Parathyroid adenoma (tissue), 2 donors: Measurements from ENCODE around the gene SH3BP2.

Experiments used
- H2AFZ ChIP-seq: fragments of 300-600 bp; sonication (generic); one replicate; pipeline ENCODE4 v1.7.0; 2017; ENCODE audit warnings: antibody characterized with exemption, mild to moderate bottlenecking
- H3K27ac ChIP-seq: fragments of 300-600 bp; sonication (generic); one replicate; pipeline ENCODE4 v1.7.0; 2017
- H3K27me3 ChIP-seq: fragments of 300-600 bp; sonication (generic); one replicate; pipeline ENCODE4 v1.7.0; 2017; ENCODE audit warnings: low read length; ENCODE audit not compliant: control insufficient read depth, insufficient read depth
- H3K36me3 ChIP-seq: fragments of 300-600 bp; sonication (generic); one replicate; pipeline ENCODE4 v1.7.0; 2017; ENCODE audit warnings: low read length; ENCODE audit not compliant: control insufficient read depth, insufficient read depth
- H3K4me1 ChIP-seq: fragments of 300-600 bp; sonication (generic); one replicate; pipeline ENCODE4 v1.7.0; 2017; ENCODE audit warnings: control low read depth
- H3K4me2 ChIP-seq: fragments of 300-600 bp; sonication (generic); one replicate; pipeline ENCODE4 v1.7.0; 2017; ENCODE audit warnings: low read length
- H3K4me3 ChIP-seq: fragments of 300-600 bp; sonication (generic); one replicate; pipeline ENCODE4 v1.7.0; 2017; ENCODE audit warnings: low read depth, low read length
- H3K79me2 ChIP-seq: fragments of 300-600 bp; sonication (generic); one replicate; pipeline ENCODE4 v1.7.0; 2017; ENCODE audit warnings: control low read depth
- H3K9ac ChIP-seq: fragments of 300-600 bp; sonication (generic); one replicate; pipeline ENCODE4 v1.7.0; 2017; ENCODE audit warnings: mild to moderate bottlenecking
- H3K9me3 ChIP-seq: fragments of 300-600 bp; sonication (generic); one replicate; pipeline ENCODE4 v1.7.0; 2017; ENCODE audit warnings: low read length; ENCODE audit not compliant: control insufficient read depth
- TF ChIP-seq, protein P1 (sequence below): fragments of 300-600 bp; sonication (generic); IDR thresholded peaks from one replicate; pipeline ENCODE4 v1.7.0; 2017; ENCODE audit warnings: antibody characterized with exemption, mild to moderate bottlenecking
- donor health status: primary hyperparathyroidism.

SH3BP2 gene

DNA sequence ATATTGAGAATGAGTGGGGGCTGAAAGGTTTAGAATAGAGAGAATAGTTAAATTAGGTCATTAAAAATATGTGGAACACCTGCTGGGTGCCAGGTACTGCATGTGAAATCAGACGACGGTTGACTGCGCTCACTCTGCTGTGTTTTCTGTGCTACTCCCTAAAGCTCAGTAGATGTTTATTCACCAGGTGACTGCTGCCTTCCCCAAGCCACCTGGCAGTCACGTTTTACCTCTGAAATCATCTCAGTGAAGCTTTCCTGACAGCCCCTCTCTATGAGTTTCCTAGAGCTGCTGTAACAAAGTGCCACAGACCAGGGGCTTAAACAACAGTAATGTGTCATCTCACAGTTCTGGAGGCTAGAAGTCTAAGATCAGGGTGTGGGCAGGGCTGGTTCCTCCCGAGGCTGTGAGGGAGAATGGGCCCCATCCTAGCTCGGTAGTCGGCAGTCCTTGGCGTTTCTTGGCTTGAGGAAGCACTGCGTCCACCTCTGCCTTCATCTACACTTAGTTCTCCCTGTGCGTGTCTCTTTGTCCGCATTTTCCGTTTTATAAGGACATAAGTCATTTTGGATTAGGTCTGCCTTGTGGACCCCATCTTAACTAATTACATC, 76.1 kb downstream of the SH3BP2 start:
- no peak overlapping the region for H3K4me3 ChIP-seq
- no peaks in the 10 kb centered on the region for H3K9me3 ChIP-seq
- no peak overlapping the region for H2AFZ ChIP-seq
- TF ChIP-seq, protein P1, sequence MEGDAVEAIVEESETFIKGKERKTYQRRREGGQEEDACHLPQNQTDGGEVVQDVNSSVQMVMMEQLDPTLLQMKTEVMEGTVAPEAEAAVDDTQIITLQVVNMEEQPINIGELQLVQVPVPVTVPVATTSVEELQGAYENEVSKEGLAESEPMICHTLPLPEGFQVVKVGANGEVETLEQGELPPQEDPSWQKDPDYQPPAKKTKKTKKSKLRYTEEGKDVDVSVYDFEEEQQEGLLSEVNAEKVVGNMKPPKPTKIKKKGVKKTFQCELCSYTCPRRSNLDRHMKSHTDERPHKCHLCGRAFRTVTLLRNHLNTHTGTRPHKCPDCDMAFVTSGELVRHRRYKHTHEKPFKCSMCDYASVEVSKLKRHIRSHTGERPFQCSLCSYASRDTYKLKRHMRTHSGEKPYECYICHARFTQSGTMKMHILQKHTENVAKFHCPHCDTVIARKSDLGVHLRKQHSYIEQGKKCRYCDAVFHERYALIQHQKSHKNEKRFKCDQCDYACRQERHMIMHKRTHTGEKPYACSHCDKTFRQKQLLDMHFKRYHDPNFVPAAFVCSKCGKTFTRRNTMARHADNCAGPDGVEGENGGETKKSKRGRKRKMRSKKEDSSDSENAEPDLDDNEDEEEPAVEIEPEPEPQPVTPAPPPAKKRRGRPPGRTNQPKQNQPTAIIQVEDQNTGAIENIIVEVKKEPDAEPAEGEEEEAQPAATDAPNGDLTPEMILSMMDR: no peak
- no peak overlapping the region for H3K9ac ChIP-seq
- H3K79me2 ChIP-seq: peaks cover 34% of the 10 kb centered on the region
- H3K36me3 ChIP-seq: no peaks in the 10 kb centered on the region
- no peaks in the 10 kb centered on the region for H3K27me3 ChIP-seq
- H3K4me1 ChIP-seq: peaks cover 2% of the 10 kb centered on the region
- H3K4me2 ChIP-seq: no peak overlapping the region
- H3K27ac ChIP-seq: peak overlapping the region; percentile 32

DNA sequence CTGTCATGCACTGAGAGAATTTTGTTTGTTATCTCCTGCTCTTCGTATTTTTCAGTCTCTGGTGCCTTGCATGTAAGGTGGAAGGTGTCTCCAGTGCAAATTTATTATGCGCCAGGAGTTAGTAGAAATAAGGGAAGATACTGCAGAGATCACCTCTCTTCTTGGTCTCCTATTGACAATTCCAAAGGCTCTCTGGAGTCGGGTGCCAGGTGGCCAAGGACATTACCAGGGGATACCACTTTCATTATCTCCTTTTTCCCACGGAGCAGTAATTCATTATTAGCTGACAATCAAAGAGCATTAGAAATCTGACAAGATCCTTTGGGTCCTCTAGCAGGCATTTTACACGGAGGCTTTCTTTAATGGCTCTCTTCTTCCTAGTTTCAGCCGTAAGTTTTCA, 76.8 kb downstream of the SH3BP2 start:
- Histone ChIP-seq H3K36me3 (no peaks in the 10 kb centered on the region), H3K4me1 (peaks cover 2% of the 10 kb centered on the region), H3K9ac (no peak overlapping the region), H3K79me2 (peaks cover 34% of the 10 kb centered on the region), H3K4me2 (no peak overlapping the region), H2AFZ (no peak overlapping the region), H3K27ac (no peak overlapping the region), H3K4me3 (no peak overlapping the region), H3K27me3 (no peaks in the 10 kb centered on the region), H3K9me3 (no peaks in the 10 kb centered on the region)
- TF ChIP-seq, protein P1: no peak

DNA sequence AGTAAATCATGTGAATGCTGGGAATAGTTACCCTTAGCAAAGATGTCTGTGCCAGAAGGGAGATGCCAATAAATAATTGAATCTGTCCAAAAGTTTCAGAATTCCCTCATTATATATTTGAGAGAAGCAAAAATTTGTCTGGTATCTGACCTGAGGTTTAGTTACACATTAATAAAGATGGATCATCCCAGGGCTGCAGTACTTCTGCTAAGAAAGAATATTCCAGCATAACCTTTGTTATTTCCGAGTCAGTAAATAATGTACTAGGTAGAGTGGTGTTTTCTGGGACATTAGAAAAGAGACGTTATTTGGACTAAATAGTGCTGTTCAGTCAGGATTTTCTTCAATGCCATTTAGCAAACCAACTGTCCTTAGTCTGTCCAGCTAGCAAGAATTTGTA, 77.2 kb downstream of the SH3BP2 start:
- Histone ChIP-seq H3K4me1 (peaks cover 2% of the 10 kb centered on the region), H3K27me3 (no peaks in the 10 kb centered on the region), H3K9ac (no peak overlapping the region), H3K27ac (no peak overlapping the region), H2AFZ (no peak overlapping the region), H3K9me3 (no peaks in the 10 kb centered on the region), H3K4me3 (no peak overlapping the region), H3K36me3 (no peaks in the 10 kb centered on the region), H3K4me2 (no peak overlapping the region), H3K79me2 (peaks cover 36% of the 10 kb centered on the region)
- TF ChIP-seq, protein P1: no peak

DNA sequence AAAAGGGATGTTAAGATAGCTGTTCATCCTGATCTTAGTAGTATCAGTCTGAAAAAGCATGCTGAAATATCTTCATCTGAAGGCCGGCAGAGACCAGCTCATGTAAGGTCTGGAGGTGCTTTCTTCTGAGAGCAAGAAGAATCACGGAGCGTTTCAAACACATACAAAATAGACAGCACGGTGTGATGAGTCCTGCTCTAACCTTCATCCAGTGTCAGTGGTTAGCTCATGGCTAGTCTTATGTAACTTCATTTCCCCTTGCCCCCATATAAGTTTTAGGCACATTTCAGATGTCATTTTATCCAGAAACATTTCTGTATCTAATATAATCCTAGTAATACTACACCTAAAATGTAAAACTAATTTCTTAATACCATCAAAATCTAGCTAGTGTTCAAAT, 78.6 kb downstream of the SH3BP2 start:
- H3K4me3 ChIP-seq: no peak overlapping the region
- H3K27ac ChIP-seq: no peak overlapping the region
- peaks cover 2% of the 10 kb centered on the region for H3K4me1 ChIP-seq
- TF ChIP-seq, protein P1: no peak
- peaks cover 36% of the 10 kb centered on the region for H3K79me2 ChIP-seq
- H3K27me3 ChIP-seq: no peaks in the 10 kb centered on the region
- H2AFZ ChIP-seq: no peak overlapping the region
- no peaks in the 10 kb centered on the region for H3K36me3 ChIP-seq
- H3K9ac ChIP-seq: no peak overlapping the region
- no peak overlapping the region for H3K4me2 ChIP-seq
- no peaks in the 10 kb centered on the region for H3K9me3 ChIP-seq

DNA sequence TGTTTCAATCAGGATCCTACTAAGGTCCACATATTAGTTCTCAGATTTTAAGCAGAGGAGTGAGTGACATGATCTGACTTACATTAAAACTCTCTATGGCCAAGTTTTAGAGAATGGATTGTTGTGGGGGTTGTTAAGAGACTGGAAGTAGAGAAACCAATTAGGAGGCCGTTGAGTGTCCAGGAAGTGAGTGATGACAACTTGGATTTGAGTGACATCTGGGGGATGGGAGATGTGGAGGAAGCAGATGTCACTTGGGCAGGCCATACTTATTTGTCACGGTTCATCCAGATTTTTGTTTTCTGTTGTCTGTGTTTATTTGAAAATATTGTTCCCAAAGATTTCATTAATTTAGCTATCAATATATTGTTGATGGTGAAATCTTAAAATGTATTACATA, 79.0 kb downstream of the SH3BP2 start:
- H3K9me3 ChIP-seq: no peaks in the 10 kb centered on the region
- H3K4me2 ChIP-seq: no peak overlapping the region
- peaks cover 2% of the 10 kb centered on the region for H3K4me1 ChIP-seq
- H3K36me3 ChIP-seq: no peaks in the 10 kb centered on the region
- peaks cover 33% of the 10 kb centered on the region for H3K79me2 ChIP-seq
- no peak overlapping the region for H2AFZ ChIP-seq
- H3K27me3 ChIP-seq: no peaks in the 10 kb centered on the region
- no peak overlapping the region for H3K9ac ChIP-seq
- no peak overlapping the region for H3K27ac ChIP-seq
- TF ChIP-seq, protein P1: no peak
- H3K4me3 ChIP-seq: no peak overlapping the region
